ENCODE measurements around the gene CD300A.

- TF ChIP-seq CTCF (IDR thresholded peaks at IDR 0.05) (no peak), EZH2 (IDR thresholded peaks at IDR 0.05; ENCODE audit: borderline replicate concordance, insufficient read depth, low read depth, low read length, poor library complexity, severe bottlenecking) (no peak)
These were observed 15.5 kb upstream of the CD300A start for GRCh38 chr17:74450925-74451403.

Data from B cell (primary cell).